HepG2 (cell line): ENCODE measurements around the gene GALK2. TPM values are rescaled to one million over a fixed set of nuclear protein-coding genes. Genes with fewer than 3 reads are reported as not detected.

Experiments used
- AHDC1 ChIP-seq: sonication (generic); formaldehyde crosslinking; IDR thresholded peaks from 2 replicates; pipeline ENCODE4 v1.5.1; 2020; ENCODE audit warnings: mild to moderate bottlenecking, missing genetic modification reagents, borderline replicate concordance
- ATF2 ChIP-seq: sonication (generic); formaldehyde crosslinking; IDR thresholded peaks from 2 replicates; pipeline ENCODE4 v1.4.0; 2020; ENCODE audit warnings: missing genetic modification reagents
- CBX5 ChIP-seq: sonication (generic); formaldehyde crosslinking; IDR thresholded peaks from 2 replicates; pipeline ENCODE4 v1.4.0; 2020; ENCODE audit warnings: missing genetic modification reagents, borderline replicate concordance
- HOXA7 ChIP-seq: sonication (generic); formaldehyde crosslinking; IDR thresholded peaks from 2 replicates; pipeline ENCODE4 v1.8.1; 2022; ENCODE audit warnings: mild to moderate bottlenecking, missing genetic modification reagents, moderate library complexity
- JUND ChIP-seq: sonication (generic); formaldehyde crosslinking; IDR thresholded peaks from 2 replicates; pipeline ENCODE4 v1.8.0; 2022; ENCODE audit warnings: mild to moderate bottlenecking, missing genetic modification reagents
- KLF13 ChIP-seq: sonication (generic); formaldehyde crosslinking; IDR thresholded peaks from 2 replicates; pipeline ENCODE4 v1.4.0; 2020; ENCODE audit warnings: mild to moderate bottlenecking, missing genetic modification reagents
- NFKB2 ChIP-seq: sonication (generic); formaldehyde crosslinking; IDR thresholded peaks from 2 replicates; pipeline ENCODE4 v1.4.0; 2020; ENCODE audit warnings: missing genetic modification reagents, borderline replicate concordance
- PITX1 ChIP-seq: sonication (generic); formaldehyde crosslinking; IDR thresholded peaks from 2 replicates; pipeline ENCODE4 v1.5.1; 2020; ENCODE audit warnings: mild to moderate bottlenecking, missing genetic modification reagents
- ZNF124 ChIP-seq: sonication (generic); formaldehyde crosslinking; IDR thresholded peaks from 2 replicates; pipeline ENCODE4 v1.4.0; 2020; ENCODE audit warnings: missing genetic modification reagents
- ZNF17 ChIP-seq: sonication (generic); formaldehyde crosslinking; IDR thresholded peaks from 2 replicates; pipeline ENCODE4 v1.5.0; 2020; ENCODE audit warnings: mild to moderate bottlenecking, missing genetic modification reagents
- ZNF333 ChIP-seq: sonication (generic); formaldehyde crosslinking; IDR thresholded peaks from 2 replicates; pipeline ENCODE4 v1.4.0; 2020; ENCODE audit warnings: mild to moderate bottlenecking, missing genetic modification reagents, borderline replicate concordance
- ZNF383 ChIP-seq: sonication (generic); formaldehyde crosslinking; IDR thresholded peaks from 2 replicates; pipeline ENCODE4 v1.4.0; 2020; ENCODE audit warnings: missing genetic modification reagents, mild to moderate bottlenecking, borderline replicate concordance
- ZNF431 ChIP-seq: sonication (generic); formaldehyde crosslinking; IDR thresholded peaks from 2 replicates; pipeline ENCODE4 v1.9.0; 2022; ENCODE audit warnings: missing genetic modification reagents, low read depth, mild to moderate bottlenecking, borderline replicate concordance
- ZNF552 ChIP-seq: sonication (generic); formaldehyde crosslinking; IDR thresholded peaks from 2 replicates; pipeline ENCODE4 v1.9.0; 2022; ENCODE audit warnings: missing genetic modification reagents, mild to moderate bottlenecking, borderline replicate concordance
- ZNF644 ChIP-seq: IDR thresholded peaks from 2 replicates; pipeline ENCODE4 v1.6.1; 2016; ENCODE audit warnings: low read depth
- ZNF713 ChIP-seq: sonication (generic); formaldehyde crosslinking; IDR thresholded peaks from 2 replicates; pipeline ENCODE4 v1.4.0; 2020; ENCODE audit warnings: mild to moderate bottlenecking, missing genetic modification reagents
- ZNF782 ChIP-seq: sonication (generic); formaldehyde crosslinking; IDR thresholded peaks from 2 replicates; pipeline ENCODE4 v1.4.0; 2020; ENCODE audit warnings: missing genetic modification reagents, mild to moderate bottlenecking, borderline replicate concordance
- polyA plus RNA-seq, 8 experiments: library from polyadenylated mRNA; depleted of rRNA in 3 of 8; stranded (reverse) in 7 of 8; unstranded in 1 of 8; fragments of >200 nt; fragmentation: Illumina TruSeq in 4 of 8; extraction: Trizol in 4 of 8; gene quantifications; 2 replicates each; pipeline versions ENCODE4 v1.2.1 to v1.2.3, GENCODE V29; 2011 to 2016; ENCODE audit warnings: low read depth in 4 of 8, missing spikeins in 1 of 8, mixed read lengths in 1 of 8; ENCODE audit not compliant: insufficient read depth in 1 of 8
- total RNA-seq, 5 experiments: library from RNA; depleted of rRNA; stranded (reverse); fragments of >200 nt; fragmentation: Illumina TruSeq; extraction: Trizol; gene quantifications; 2 replicates each; pipeline ENCODE4 v1.2.3, GENCODE V29; 2016; ENCODE audit warnings: low read depth in 1 of 5

Gene GALK2
- total and polyA plus RNA-seq, 2 of the 13 experiments (the other 11 are each of a cell fraction or from before 2014, with no cell fraction given) = 17.6 to 32.8 TPM

- TF ChIP-seq PITX1 (CRISPR knock-in tag) = peak; percentile 3; the same call in 1 of the 2 replicates
- TF ChIP-seq ZNF644 (CRISPR knock-in tag) = no peak
- TF ChIP-seq ZNF552 (CRISPR knock-in tag) = no peak
- TF ChIP-seq HOXA7 (CRISPR knock-in tag) = no peak
- no peak for TF ChIP-seq ZNF383 (CRISPR knock-in tag)
- TF ChIP-seq KLF13 (CRISPR knock-in tag) = no peak
- no peak for TF ChIP-seq ZNF333 (CRISPR knock-in tag)
- 0 out of 2 replicates have a peak, but pooled peaks have one; percentile 15 for TF ChIP-seq ZNF782 (CRISPR knock-in tag)
- TF ChIP-seq ZNF431 (CRISPR knock-in tag) = 0 out of 2 replicates have a peak, but pooled peaks have one; percentile 12
- TF ChIP-seq ZNF17 (CRISPR knock-in tag) = no peak
- TF ChIP-seq NFKB2 (CRISPR knock-in tag) = no peak
- 0 out of 2 replicates have a peak, but pooled peaks have one; percentile 46 for TF ChIP-seq ZNF713 (CRISPR knock-in tag)
- no peak for TF ChIP-seq ZNF124 (CRISPR knock-in tag)
- TF ChIP-seq AHDC1 = no peak
- no peak for TF ChIP-seq ATF2 (CRISPR knock-in tag)
- TF ChIP-seq JUND = no peak
- TF ChIP-seq CBX5 (CRISPR knock-in tag) = no peak
These were observed 15.3 kb upstream of the GALK2 start (continued) for GRCh38 chr15:49154799-49155109.
